NCI-H510A treated with DMSO at 0.1 percent for 48 hours (cell line): ENCODE measurements around the gene KIAA1328.
"Not testable (repeated sequence)": the region's sequence is repeated elsewhere in the genome, so short reads cannot be mapped to it uniquely, and the experiment has no call there.

Experiments
- DNase-seq: peaks from one replicate; lab custom pipeline; 2025; lab: John Stamatoyannopoulos, UW

KIAA1328 gene

DNA sequence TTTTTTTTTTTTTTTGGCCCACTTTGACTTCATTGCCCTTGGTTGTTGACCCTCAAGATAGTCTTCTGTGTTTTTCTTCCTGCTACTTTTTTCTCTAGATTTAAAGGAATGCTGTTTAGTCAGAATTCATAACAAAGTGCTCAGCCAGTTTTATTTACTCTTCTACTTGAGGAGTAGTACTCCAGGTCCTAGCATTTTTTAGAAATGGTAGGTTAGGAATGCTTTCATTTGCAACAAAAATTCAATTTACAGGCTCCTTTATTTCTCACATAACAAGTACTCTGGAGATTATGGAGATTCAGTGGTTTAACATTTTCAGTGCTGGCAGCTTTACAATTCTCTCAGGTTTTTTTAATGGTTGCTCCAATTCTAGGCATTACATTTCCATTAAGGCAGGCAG lies 58.2 kb downstream of the KIAA1328 start:
- no peak for DNase-seq

DNA sequence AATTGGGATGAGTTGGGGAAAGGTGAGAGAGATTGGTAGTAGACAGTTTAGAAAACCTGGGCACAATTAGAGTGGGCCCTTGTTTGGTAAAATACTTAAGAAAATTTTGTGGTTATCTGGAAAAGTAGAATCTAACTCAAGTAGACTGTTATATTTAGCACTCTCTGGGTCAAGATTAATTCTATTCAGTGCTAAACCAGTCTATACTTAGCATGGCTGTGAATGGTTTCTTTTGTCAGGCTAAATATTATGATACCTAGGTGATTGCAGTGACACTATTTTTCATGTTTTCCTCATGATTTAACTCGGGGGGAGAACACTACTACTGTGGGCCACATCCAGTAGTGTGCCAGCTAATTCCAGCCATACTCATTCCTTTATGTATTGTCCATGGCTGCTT lies 58.9 kb downstream of the KIAA1328 start:
- DNase-seq, result no peak

GRCh38 chr18:36888778-36889177 lies 59.9 kb downstream of the KIAA1328 start:
- DNase-seq, result no peak

DNA sequence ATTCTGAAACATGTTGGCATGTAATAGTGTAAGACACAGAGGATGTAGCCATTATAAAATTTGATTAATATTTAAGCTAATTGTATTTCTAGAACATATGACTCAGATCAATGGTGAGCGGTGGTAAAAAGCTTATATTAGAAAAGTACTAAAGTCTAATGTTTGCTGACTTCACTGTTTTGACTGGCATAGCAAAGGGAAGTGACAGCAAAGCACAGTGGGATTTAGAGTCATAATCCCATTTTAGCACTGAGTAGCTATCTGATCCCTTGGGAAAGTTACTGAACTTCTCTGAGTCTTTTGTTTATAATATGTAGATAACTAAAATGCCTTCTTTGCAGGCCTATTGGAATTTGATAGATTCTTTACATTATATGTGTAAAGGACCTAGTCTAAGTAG lies 60.4 kb downstream of the KIAA1328 start:
- no peak for DNase-seq

GRCh38 chr18:36889742-36890141 lies 60.8 kb downstream of the KIAA1328 start:
- no peak for DNase-seq

- DNase-seq, result no peak
Measured at GRCh38 chr18:36890598-36890997, 61.7 kb downstream of the KIAA1328 start.

- DNase-seq, result no peak
Measured at GRCh38 chr18:36893227-36893626, 64.3 kb downstream of the KIAA1328 start.

DNA sequence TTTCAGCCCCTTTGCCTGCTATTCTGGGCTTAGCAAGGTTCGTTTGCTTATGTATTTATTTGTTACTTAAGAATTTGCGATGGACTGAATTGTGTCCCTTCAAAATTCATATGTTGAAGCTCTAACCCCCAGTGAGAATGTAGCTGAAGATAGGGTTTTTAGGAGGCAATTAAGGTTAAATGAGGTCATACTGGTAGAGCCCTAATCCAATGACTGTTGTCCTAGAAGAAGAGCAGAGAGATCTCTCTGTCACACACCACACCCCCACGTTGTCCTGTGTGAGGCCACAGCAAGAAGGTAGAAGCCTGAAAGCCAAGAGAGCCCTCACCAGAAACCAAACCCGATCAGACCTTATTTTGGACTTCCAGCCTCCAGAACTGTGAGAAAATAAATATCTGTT lies 66.7 kb downstream of the KIAA1328 start:
- DNase-seq, result no peak

DNA sequence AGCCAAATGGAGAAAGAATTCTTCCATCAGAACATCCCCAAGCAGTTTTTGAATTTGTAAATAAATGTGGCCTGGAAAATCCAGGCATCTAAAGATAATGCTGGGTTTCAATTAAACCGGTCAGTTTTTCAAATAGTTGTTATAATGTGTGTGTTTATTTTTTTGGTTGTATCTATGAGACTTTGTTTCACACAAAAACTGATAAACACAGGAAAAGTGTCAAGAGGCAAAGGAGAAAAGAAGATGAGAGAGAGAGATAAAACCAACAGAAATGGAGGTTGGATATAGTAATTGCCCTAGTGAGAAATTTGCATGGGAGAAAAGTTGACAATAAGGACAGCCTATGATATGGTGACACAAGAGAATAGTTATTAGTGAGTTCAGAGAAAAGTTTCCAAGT lies 68.3 kb downstream of the KIAA1328 start:
- DNase-seq, result no peak

DNA sequence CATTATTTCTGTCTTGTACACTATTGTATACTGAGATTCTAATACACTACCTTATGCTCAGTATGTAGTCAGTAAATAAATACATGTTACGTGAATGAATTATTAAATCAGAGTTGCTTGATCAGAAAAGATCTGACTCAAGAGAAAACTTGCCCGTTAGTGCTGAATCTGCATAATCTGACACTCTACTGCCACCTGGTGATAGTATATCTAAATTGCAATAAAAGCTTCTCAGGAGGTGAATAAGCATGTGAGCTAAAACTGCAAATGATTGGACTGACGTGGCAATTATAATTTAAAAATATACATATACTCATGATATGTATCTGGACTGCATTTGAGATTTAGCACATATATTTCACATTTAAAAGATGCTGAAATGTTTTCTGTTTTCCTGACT lies 70.4 kb downstream of the KIAA1328 start:
- no peak for DNase-seq

DNA sequence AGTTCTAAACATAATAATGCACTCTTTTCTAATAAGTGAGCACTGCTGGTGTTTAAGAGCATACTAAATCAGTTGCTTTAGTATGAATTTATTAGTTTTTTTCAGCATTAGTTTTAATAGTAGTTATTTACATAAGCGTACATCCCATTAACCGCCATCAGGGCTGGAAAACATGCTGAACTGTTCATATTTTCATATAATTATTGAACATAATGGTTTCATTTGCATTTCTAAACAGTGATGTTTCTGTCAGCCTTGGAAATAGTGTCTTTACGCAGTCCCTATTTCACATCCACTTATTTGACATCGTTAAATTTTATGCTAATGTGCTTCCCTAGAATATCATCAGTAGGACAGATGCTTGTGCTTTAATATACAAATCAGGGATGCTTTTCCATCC lies 71.5 kb downstream of the KIAA1328 start:
- no peak for DNase-seq

DNA sequence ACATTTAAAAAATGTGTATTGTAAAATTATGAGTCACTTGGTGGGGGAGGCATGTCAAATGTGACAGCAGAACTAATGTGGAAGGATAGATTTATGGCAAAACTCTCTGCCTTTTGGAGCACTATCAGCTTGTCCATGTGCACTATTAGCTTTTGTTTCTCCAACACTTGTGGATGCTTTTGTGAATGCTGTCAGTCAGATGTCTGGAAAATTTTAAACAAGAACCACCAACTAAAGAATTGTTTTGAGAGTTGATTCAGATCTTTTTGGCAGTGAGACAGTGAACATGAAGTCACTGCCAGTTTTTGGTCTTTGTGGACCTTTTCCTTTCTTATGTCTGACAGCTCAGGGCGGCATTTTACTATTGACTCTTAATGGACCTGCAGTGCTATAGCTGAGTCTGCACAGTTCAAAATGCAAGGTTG lies 72.4 kb downstream of the KIAA1328 start:
- no peak for DNase-seq

DNA sequence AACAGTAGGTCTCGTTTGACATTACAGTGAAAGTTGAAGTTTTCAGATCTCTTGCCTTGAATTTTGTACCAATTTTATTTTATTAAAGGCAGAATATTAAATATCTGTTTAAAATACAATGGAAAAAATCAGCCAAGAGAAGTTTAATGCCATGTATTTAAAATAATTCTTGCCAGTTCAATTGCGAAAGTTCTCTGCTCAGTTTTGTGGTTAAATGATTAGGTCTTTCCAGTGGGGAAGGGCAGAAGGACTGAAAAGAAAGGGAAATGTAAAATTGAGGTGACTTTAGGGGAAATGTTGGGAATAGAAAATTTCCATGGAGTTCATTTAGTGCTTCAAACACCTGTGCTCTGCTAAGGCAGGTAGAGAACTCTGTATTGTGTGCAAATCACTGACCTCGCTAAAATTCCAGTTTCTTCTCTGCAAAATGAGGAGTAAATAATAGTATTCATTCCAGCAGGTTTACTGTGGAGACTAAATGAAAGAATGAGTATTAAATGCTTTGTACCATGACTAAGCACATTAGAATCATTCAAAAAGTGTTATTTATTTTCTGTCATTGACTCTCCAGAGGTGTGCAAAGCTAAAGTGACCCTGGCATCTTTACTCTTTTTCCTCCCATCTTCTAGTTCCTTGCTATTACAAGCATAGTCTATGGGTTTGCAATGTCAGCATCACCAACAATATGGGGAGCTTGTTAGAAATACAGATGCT lies 74.4 kb downstream of the KIAA1328 start:
- no peak for DNase-seq

- no peak for DNase-seq
Measured at GRCh38 chr18:36905571-36905970, 76.6 kb downstream of the KIAA1328 start.

- DNase-seq, result not testable (repeated sequence)
Measured at GRCh38 chr18:36909282-36909681, 80.4 kb downstream of the KIAA1328 start.

DNA sequence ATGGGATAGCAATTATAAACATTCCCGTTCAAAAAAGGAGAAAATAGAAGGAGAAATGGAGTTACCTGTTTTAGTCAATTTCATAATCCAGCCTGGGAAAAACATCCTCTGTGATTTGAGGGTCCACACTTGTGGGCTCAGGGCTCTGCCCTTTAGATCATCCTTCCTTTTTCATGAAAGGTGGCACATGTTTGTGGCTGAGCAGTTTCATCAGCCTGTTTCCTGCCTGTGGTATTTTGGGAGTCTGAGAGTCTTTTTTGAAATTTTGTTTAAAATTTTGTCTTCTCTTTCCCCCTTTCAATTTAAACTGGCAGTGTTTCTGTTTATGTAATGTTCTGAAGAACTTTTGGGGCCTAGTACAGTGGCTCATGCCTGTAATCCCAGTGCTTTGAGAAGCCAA lies 84.0 kb downstream of the KIAA1328 start:
- no peak for DNase-seq

DNA sequence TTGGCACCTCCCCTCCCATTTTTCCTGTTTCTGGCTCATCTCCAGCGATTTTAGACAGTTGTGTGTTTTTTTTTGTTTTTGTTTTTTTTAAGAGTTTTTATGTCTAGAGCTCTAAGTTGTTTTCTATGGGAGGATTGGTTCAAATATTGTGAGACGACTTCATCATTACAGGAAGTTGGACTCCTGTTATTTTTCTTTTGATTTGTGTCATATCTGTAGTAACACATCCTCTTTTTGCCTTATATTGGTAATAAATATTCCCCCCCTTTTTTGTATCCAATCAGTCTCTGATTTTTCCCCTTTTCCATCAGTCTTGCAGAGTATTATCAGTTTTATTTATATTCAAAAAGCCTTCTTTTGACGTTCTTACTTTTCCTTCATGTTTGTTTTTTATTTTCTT lies 89.0 kb downstream of the KIAA1328 start:
- DNase-seq, result no peak

DNA sequence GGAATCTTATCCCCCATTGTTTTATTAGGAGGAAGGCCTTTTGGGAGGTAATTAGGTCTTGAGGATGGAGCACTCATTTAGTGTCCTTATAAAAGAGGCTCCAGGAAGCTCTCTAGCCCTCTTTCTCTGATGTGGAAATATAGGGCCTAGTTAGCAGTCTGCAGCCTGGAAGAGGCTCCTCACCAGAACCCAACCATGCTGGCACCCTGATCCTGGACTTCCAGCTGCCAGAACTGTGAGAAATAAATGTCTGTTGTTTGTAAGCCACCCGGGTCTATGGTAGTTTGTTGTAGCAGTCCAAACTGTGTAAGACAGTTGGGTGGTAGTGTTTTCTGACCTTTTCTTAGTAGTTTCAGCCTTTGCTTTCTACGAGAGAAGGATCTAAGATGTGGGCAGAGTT lies 100.7 kb downstream of the KIAA1328 start:
- no peak for DNase-seq

DNA sequence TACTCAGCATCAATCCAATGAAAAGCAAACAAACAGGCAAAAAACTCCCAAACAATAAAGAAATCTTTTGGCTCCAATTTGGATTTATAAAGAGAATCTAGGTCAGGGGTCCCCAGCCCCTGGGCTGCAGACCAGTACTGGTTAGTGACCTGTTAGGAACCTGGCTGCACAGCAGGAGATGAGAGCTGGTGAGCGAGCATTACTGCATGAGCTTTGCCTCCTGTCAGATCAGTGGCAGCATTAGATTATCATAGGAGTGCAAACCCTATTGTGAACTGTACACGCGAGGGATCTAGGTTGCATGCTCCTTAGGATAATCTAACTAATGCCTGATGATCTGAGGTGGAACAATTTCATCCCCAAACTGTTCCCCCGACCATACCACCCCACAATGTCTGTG lies 102.2 kb downstream of the KIAA1328 start:
- DNase-seq, result no peak

DNA sequence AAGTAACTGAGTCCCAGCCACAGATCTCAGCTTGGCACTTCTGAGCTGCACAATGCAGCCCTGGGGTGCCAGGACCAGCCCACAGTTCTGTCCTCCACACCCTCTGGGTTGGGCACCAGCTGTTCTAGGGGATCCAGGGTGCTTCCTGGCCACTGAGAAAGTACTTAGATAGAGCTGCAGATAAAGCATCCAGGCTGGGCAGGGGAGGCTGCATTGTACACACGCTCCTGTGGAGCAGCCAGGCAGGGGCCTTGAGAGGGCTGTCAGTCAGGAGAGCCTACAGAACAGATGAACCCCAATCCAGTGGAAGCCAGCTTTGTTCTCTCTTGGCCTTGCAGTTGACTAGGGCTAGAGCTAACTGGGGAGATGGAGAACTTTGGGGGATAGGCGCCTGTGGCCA lies 104.6 kb downstream of the KIAA1328 start:
- no peak for DNase-seq

DNA sequence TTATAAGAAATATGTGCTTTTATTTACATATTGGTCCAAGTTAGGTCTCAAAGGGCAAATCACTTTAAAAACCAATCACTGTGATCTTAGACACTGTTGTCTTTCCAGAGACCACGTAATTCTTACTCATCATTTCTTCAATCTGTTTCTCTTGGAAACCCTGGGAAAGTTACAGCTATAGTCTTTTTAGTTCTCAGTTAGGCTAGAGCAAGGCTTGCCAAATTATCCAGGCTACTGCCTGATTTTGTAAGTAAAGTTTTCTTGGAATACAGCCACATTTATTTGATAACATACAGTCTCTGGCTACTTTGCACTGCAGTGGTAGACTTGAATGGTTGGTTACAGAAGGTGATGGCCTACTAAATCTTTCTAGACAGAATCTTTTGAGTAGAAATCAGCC lies 106.0 kb downstream of the KIAA1328 start:
- no peak for DNase-seq

DNA sequence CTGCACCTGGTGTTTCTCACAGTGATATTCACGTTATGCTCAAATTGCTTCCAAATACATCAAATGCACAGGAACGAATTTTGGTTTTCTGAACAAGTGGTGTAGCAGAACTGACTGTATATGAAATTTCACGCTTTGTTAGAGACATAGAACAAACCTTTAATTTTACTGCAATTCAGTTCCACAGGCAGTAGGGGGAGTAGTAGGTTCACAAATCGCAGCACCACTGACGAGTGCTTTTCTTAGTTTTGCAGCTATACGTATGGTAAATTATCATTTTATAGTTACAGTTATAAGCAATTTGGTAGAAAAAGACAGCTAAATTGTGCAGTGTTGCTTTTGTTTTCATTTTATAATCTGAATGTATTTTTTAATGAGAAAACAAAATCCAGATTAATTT lies 113.3 kb downstream of the KIAA1328 start:
- peak; percentile 25 for DNase-seq

GRCh38 chr18:36947820-36948348 lies 119.0 kb downstream of the KIAA1328 start:
- DNase-seq, result no peak

- DNase-seq, result no peak
Measured at GRCh38 chr18:36950282-36950681, 121.4 kb downstream of the KIAA1328 start.
